ENCODE data around the gene ZNF75A. TPM values are rescaled to one million over a fixed set of nuclear protein-coding genes. Genes with fewer than 3 reads are reported as not detected.

Gene ZNF75A
- total RNA-seq, 1 donor from 2014 or later: 51.3 TPM

- Mint-ChIP-seq H3K27ac (no peak overlapping the region), H3K36me3 (no peaks in the 10 kb centered on the region), H3K9me3 (peaks cover 39% of the 10 kb centered on the region), H3K27me3 (ENCODE audit: low read depth) (no peaks in the 10 kb centered on the region), H3K4me3 (no peak overlapping the region), H3K4me1 (no peaks in the 10 kb centered on the region)
- DNase-seq (ENCODE audit: low spot score in 2 of 2, unreplicated experiment in 2 of 2): no peak
- no peak for TF ChIP-seq CTCF (IDR thresholded peaks at IDR 0.05; ENCODE audit: unreplicated experiment)
These were observed 57.6 kb downstream of the ZNF75A start for GRCh38 chr16:3362931-3363330.

GRCh38 chr16:3363793-3364192 is 58.5 kb downstream of the ZNF75A start:
- Mint-ChIP-seq H3K4me1 (no peaks in the 10 kb centered on the region), H3K4me3 (no peak overlapping the region), H3K27me3 (ENCODE audit: low read depth) (no peaks in the 10 kb centered on the region), H3K36me3 (no peaks in the 10 kb centered on the region), H3K9me3 (peaks cover 37% of the 10 kb centered on the region), H3K27ac (no peak overlapping the region)
- no peak for DNase-seq (ENCODE audit: low spot score in 2 of 2, unreplicated experiment in 2 of 2)
- TF ChIP-seq CTCF (IDR thresholded peaks at IDR 0.05; ENCODE audit: unreplicated experiment): no peak

GRCh38 chr16:3364774-3365427 is 59.6 kb downstream of the ZNF75A start:
- no peak overlapping the region for H3K4me3 Mint-ChIP-seq
- TF ChIP-seq CTCF (IDR thresholded peaks at IDR 0.05; ENCODE audit: unreplicated experiment): no peak
- no peak overlapping the region for H3K27ac Mint-ChIP-seq
- peaks cover 31% of the 10 kb centered on the region for H3K9me3 Mint-ChIP-seq
- no peaks in the 10 kb centered on the region for H3K36me3 Mint-ChIP-seq
- H3K27me3 Mint-ChIP-seq (ENCODE audit: low read depth): no peaks in the 10 kb centered on the region
- no peaks in the 10 kb centered on the region for H3K4me1 Mint-ChIP-seq
- DNase-seq (ENCODE audit: low spot score in 2 of 2, unreplicated experiment in 2 of 2): no peak

Other genes with a start within 250 kb of the ZNF75A start
- 4.9 to 6.0 TPM (median 5.5 TPM) in 3 replicates for gene IL32, start 239.9 kb upstream of the ZNF75A start, total RNA-seq
- 0.09 to 0.42 TPM in 2 of 3 replicates, not detected in the other for gene ZSCAN10, start 206.2 kb upstream of the ZNF75A start, total RNA-seq
- gene ZNF205, start 192.9 kb upstream of the ZNF75A start, total RNA-seq: 15.4 to 16.7 TPM (median 16.0 TPM) in 3 replicates
- gene ZNF213, start 170.5 kb upstream of the ZNF75A start, total RNA-seq: 12.2 to 13.4 TPM (median 12.7 TPM) in 3 replicates
- not detected in 3 replicates for gene OR1F1, start 117.3 kb upstream of the ZNF75A start, total RNA-seq
- gene ZNF200, start 70.3 kb upstream of the ZNF75A start, total RNA-seq: 8.0 to 8.6 TPM (median 8.3 TPM) in 3 replicates
- 0.20 TPM in 1 of 3 replicates, not detected in the others for gene MEFV, start 48.9 kb upstream of the ZNF75A start, total RNA-seq
- gene ZNF263, start 22.0 kb upstream of the ZNF75A start, total RNA-seq: 43.5 to 45.5 TPM (median 44.9 TPM) in 3 replicates
- 6.9 to 8.1 TPM (median 7.6 TPM) in 3 replicates for gene TIGD7, start 67 bp upstream of the ZNF75A start, total RNA-seq
- 0.35 to 0.63 TPM (median 0.47 TPM) in 3 replicates for gene OR2C1, start 50.4 kb downstream of the ZNF75A start, total RNA-seq
- gene ZSCAN32, start 95.5 kb downstream of the ZNF75A start, total RNA-seq: 18.4 to 19.7 TPM (median 18.9 TPM) in 3 replicates
- gene ZNF174, start 95.7 kb downstream of the ZNF75A start, total RNA-seq: 18.1 to 19.3 TPM (median 19.3 TPM) in 3 replicates
- gene ZNF597, start 138.0 kb downstream of the ZNF75A start, total RNA-seq: 3.5 to 3.9 TPM (median 3.6 TPM) in 3 replicates
- 49.7 to 52.2 TPM (median 50.6 TPM) in 3 replicates for gene NAA60, start 138.2 kb downstream of the ZNF75A start, total RNA-seq
- gene C16orf90, start 190.0 kb downstream of the ZNF75A start, total RNA-seq: not detected in 3 replicates
- 30.1 to 36.4 TPM (median 36.0 TPM) in 3 replicates for gene CLUAP1, start 195.5 kb downstream of the ZNF75A start, total RNA-seq

Data from mesothelial cell of epicardium (in vitro differentiated cells).